ENCODE data around the gene SLC38A1. TPM values are rescaled to one million over a fixed set of nuclear protein-coding genes. Genes with fewer than 3 reads are reported as not detected.
"Not testable (repeated sequence)": the region's sequence is repeated elsewhere in the genome, so short reads cannot be mapped to it uniquely, and the experiment has no call there.

The SLC38A1 gene
- total and polyA plus RNA-seq, 2 experiments from 2014 or later = 114 to 234 TPM

DNA sequence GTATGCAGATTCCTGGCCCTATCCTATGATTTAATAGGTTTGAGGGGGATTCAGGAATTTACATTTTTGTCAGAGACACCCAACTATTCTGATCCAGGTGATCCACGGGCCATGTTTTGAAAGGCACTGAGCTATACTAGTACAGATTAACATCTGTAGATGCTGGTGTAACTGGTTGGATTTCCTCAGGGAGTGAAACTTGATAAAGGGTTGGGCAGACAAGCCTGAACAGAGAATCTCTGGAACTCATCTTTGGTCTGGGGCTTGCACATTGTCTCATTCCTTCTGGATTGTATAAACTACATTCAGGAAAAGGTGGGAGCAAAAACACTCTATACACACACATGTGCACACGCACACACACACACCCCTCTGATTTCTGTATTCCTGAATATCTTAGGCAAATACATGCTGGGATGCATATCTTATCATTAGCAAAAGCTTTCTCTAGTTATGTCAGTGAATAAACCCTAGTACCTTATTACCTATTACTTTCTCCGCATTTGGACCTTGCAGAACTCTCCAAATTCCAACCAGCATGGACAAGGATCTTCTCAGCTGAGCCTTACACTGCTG is 104.6 kb downstream of the SLC38A1 start:
- TF ChIP-seq ZNF331 (CRISPR knock-in tag; IDR thresholded peaks at IDR 0.05; ENCODE audit: low read depth) (no peak), ZNF114 (CRISPR knock-in tag; IDR thresholded peaks at IDR 0.05) (no peak), CREB1 (CRISPR knock-in tag; IDR thresholded peaks at IDR 0.05; ENCODE audit: low read depth) (no peak), POLR2AphosphoS5 (IDR thresholded peaks at IDR 0.05; ENCODE audit: low read depth) (no peak), EZH2phosphoT487 (IDR thresholded peaks at IDR 0.05; ENCODE audit: unreplicated experiment) (no peak)
- TF ChIP-seq, protein P1, sequence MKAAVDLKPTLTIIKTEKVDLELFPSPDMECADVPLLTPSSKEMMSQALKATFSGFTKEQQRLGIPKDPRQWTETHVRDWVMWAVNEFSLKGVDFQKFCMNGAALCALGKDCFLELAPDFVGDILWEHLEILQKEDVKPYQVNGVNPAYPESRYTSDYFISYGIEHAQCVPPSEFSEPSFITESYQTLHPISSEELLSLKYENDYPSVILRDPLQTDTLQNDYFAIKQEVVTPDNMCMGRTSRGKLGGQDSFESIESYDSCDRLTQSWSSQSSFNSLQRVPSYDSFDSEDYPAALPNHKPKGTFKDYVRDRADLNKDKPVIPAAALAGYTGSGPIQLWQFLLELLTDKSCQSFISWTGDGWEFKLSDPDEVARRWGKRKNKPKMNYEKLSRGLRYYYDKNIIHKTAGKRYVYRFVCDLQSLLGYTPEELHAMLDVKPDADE (IDR thresholded peaks at IDR 0.05) = no peak
- TF ChIP-seq, protein P2, sequence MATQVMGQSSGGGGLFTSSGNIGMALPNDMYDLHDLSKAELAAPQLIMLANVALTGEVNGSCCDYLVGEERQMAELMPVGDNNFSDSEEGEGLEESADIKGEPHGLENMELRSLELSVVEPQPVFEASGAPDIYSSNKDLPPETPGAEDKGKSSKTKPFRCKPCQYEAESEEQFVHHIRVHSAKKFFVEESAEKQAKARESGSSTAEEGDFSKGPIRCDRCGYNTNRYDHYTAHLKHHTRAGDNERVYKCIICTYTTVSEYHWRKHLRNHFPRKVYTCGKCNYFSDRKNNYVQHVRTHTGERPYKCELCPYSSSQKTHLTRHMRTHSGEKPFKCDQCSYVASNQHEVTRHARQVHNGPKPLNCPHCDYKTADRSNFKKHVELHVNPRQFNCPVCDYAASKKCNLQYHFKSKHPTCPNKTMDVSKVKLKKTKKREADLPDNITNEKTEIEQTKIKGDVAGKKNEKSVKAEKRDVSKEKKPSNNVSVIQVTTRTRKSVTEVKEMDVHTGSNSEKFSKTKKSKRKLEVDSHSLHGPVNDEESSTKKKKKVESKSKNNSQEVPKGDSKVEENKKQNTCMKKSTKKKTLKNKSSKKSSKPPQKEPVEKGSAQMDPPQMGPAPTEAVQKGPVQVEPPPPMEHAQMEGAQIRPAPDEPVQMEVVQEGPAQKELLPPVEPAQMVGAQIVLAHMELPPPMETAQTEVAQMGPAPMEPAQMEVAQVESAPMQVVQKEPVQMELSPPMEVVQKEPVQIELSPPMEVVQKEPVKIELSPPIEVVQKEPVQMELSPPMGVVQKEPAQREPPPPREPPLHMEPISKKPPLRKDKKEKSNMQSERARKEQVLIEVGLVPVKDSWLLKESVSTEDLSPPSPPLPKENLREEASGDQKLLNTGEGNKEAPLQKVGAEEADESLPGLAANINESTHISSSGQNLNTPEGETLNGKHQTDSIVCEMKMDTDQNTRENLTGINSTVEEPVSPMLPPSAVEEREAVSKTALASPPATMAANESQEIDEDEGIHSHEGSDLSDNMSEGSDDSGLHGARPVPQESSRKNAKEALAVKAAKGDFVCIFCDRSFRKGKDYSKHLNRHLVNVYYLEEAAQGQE (IDR thresholded peaks at IDR 0.05; ENCODE audit: unreplicated experiment) = no peak
- TF ChIP-seq, protein P3, sequence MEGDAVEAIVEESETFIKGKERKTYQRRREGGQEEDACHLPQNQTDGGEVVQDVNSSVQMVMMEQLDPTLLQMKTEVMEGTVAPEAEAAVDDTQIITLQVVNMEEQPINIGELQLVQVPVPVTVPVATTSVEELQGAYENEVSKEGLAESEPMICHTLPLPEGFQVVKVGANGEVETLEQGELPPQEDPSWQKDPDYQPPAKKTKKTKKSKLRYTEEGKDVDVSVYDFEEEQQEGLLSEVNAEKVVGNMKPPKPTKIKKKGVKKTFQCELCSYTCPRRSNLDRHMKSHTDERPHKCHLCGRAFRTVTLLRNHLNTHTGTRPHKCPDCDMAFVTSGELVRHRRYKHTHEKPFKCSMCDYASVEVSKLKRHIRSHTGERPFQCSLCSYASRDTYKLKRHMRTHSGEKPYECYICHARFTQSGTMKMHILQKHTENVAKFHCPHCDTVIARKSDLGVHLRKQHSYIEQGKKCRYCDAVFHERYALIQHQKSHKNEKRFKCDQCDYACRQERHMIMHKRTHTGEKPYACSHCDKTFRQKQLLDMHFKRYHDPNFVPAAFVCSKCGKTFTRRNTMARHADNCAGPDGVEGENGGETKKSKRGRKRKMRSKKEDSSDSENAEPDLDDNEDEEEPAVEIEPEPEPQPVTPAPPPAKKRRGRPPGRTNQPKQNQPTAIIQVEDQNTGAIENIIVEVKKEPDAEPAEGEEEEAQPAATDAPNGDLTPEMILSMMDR (conservative IDR thresholded peaks at IDR 0.05; ENCODE audit: low read depth in 2 of 2) = no peak
- TF ChIP-seq, protein P4, sequence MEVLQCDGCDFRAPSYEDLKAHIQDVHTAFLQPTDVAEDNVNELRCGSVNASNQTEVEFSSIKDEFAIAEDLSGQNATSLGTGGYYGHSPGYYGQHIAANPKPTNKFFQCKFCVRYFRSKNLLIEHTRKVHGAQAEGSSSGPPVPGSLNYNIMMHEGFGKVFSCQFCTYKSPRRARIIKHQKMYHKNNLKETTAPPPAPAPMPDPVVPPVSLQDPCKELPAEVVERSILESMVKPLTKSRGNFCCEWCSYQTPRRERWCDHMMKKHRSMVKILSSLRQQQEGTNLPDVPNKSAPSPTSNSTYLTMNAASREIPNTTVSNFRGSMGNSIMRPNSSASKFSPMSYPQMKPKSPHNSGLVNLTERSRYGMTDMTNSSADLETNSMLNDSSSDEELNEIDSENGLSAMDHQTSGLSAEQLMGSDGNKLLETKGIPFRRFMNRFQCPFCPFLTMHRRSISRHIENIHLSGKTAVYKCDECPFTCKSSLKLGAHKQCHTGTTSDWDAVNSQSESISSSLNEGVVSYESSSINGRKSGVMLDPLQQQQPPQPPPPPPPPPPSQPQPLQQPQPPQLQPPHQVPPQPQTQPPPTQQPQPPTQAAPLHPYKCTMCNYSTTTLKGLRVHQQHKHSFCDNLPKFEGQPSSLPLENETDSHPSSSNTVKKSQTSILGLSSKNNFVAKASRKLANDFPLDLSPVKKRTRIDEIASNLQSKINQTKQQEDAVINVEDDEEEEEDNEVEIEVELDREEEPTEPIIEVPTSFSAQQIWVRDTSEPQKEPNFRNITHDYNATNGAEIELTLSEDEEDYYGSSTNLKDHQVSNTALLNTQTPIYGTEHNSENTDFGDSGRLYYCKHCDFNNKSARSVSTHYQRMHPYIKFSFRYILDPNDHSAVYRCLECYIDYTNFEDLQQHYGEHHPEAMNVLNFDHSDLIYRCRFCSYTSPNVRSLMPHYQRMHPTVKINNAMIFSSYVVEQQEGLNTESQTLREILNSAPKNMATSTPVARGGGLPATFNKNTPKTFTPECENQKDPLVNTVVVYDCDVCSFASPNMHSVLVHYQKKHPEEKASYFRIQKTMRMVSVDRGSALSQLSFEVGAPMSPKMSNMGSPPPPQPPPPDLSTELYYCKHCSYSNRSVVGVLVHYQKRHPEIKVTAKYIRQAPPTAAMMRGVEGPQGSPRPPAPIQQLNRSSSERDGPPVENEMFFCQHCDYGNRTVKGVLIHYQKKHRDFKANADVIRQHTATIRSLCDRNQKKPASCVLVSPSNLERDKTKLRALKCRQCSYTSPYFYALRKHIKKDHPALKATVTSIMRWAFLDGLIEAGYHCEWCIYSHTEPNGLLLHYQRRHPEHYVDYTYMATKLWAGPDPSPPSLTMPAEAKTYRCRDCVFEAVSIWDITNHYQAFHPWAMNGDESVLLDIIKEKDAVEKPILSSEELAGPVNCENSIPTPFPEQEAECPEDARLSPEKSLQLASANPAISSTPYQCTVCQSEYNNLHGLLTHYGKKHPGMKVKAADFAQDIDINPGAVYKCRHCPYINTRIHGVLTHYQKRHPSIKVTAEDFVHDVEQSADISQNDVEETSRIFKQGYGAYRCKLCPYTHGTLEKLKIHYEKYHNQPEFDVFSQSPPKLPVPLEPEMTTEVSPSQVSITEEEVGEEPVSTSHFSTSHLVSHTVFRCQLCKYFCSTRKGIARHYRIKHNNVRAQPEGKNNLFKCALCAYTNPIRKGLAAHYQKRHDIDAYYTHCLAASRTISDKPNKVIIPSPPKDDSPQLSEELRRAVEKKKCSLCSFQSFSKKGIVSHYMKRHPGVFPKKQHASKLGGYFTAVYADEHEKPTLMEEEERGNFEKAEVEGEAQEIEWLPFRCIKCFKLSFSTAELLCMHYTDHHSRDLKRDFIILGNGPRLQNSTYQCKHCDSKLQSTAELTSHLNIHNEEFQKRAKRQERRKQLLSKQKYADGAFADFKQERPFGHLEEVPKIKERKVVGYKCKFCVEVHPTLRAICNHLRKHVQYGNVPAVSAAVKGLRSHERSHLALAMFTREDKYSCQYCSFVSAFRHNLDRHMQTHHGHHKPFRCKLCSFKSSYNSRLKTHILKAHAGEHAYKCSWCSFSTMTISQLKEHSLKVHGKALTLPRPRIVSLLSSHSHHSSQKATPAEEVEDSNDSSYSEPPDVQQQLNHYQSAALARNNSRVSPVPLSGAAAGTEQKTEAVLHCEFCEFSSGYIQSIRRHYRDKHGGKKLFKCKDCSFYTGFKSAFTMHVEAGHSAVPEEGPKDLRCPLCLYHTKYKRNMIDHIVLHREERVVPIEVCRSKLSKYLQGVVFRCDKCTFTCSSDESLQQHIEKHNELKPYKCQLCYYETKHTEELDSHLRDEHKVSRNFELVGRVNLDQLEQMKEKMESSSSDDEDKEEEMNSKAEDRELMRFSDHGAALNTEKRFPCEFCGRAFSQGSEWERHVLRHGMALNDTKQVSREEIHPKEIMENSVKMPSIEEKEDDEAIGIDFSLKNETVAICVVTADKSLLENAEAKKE (CRISPR knock-in tag; IDR thresholded peaks at IDR 0.05) = no peak
- H3K27ac Mint-ChIP-seq = no peak overlapping the region

DNA sequence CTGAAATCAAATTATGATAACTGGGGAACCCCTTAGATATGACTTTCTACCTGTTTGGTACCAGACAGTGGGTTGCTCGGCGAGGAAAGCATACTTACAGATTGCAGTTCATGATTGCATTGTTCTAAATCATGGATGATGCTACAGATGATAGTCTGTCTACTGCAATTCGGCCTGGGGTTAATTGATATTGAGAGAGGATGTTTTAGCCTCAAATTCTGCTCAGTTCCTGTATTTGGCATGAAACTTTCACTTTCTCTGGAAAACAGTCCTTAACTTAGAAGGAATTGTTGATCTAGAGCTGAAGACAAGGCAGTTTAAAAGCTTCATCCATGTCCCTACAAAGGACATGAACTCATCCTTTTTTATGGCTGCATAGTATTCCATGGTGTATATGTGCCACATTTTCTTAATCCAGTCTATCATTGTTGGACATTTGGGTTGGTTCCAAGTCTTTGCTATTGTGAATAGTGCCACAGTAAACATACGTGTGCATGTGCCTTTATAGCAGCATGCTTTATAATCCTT is 106.2 kb downstream of the SLC38A1 start:
- not testable (repeated sequence) for H3K9me2 ChIP-seq (ENCODE audit: insufficient read depth); H3K4me1 ChIP-seq (ENCODE audit: insufficient read depth); H3K4me1 Mint-ChIP-seq; ATAC-seq; H4K20me1 ChIP-seq (replicated peaks; ENCODE audit: insufficient read depth); H3K27me3 ChIP-seq (ENCODE audit: insufficient read depth); H3K79me2 ChIP-seq (replicated peaks; ENCODE audit: insufficient read depth); H3F3A ChIP-seq (replicated peaks; ENCODE audit: low read depth); H3K9me3 Mint-ChIP-seq; H3K36me3 ChIP-seq (ENCODE audit: insufficient read depth); H3K4me3 Mint-ChIP-seq; DNase-seq (ENCODE audit: low spot score); H3K4me3 ChIP-seq; H3K36me3 Mint-ChIP-seq (ENCODE audit: low read depth); H3K27me3 Mint-ChIP-seq (ENCODE audit: insufficient read depth, low read depth, poor library complexity); H3K4me2 ChIP-seq; H3K27ac ChIP-seq (ENCODE audit: low read depth); H3K27ac Mint-ChIP-seq; H2AFZ ChIP-seq

More for the DNA sequence above, 104.6 kb downstream of the SLC38A1 start:
- Mint-ChIP-seq H3K4me3 (no peak overlapping the region), H3K27me3 (ENCODE audit: insufficient read depth, low read depth, poor library complexity) (no peaks in the 10 kb centered on the region), H3K4me1 (peaks cover 3% of the 10 kb centered on the region; the same call in 2 of the 3 replicates), H3K9me3 (no peaks in the 10 kb centered on the region; the same call in 2 of the 3 replicates), H3K36me3 (ENCODE audit: low read depth) (no peaks in the 10 kb centered on the region)
- no peak overlapping the region for H3K27ac ChIP-seq (ENCODE audit: low read depth)
- H3F3A ChIP-seq (replicated peaks; ENCODE audit: low read depth) = no peaks in the 10 kb centered on the region
- no peak for ATAC-seq
- no peak overlapping the region; the same call in 1 of the 2 replicates for H2AFZ ChIP-seq
- H4K20me1 ChIP-seq (replicated peaks; ENCODE audit: insufficient read depth) = no peaks in the 10 kb centered on the region
- H3K79me2 ChIP-seq (replicated peaks; ENCODE audit: insufficient read depth) = no peaks in the 10 kb centered on the region
- H3K4me1 ChIP-seq (ENCODE audit: insufficient read depth) = no peaks in the 10 kb centered on the region
- H3K9me2 ChIP-seq (ENCODE audit: insufficient read depth) = no peaks in the 10 kb centered on the region
- no peaks in the 10 kb centered on the region for H3K36me3 ChIP-seq (ENCODE audit: insufficient read depth)
- no peak for DNase-seq (ENCODE audit: low spot score)
- H3K27me3 ChIP-seq (ENCODE audit: insufficient read depth) = no peaks in the 10 kb centered on the region
- no peak overlapping the region for H3K4me2 ChIP-seq
- no peak overlapping the region for H3K4me3 ChIP-seq

All from GM23338 (cell line).